Neural progenitor cell (in vitro differentiated cells): ENCODE data around the gene CLPTM1.

Experiments
- CTCF ChIP-seq: fragments of 200-600 bp; sonication (generic); IDR thresholded peaks from 2 replicates; pipeline ENCODE4 v1.5.1; 2017; ENCODE audit warnings: antibody characterized with exemption, mild to moderate bottlenecking
- EZH2phosphoT487 ChIP-seq: fragments of 200-600 bp; sonication (generic); IDR thresholded peaks from 2 replicates; pipeline ENCODE4 v1.6.1; 2017; ENCODE audit warnings: antibody characterized with exemption

GRCh38 chr19:44993526-44993925 lies 38.3 kb downstream of the CLPTM1 start:
- TF ChIP-seq EZH2phosphoT487 (no peak), CTCF (no peak)
